ENCODE results near the gene C1orf105. TPM values are rescaled to one million over a fixed set of nuclear protein-coding genes. Genes with fewer than 3 reads are reported as not detected.

Gene C1orf105
- total RNA-seq, 1 experiment from 2014 or later = not detected

DNA sequence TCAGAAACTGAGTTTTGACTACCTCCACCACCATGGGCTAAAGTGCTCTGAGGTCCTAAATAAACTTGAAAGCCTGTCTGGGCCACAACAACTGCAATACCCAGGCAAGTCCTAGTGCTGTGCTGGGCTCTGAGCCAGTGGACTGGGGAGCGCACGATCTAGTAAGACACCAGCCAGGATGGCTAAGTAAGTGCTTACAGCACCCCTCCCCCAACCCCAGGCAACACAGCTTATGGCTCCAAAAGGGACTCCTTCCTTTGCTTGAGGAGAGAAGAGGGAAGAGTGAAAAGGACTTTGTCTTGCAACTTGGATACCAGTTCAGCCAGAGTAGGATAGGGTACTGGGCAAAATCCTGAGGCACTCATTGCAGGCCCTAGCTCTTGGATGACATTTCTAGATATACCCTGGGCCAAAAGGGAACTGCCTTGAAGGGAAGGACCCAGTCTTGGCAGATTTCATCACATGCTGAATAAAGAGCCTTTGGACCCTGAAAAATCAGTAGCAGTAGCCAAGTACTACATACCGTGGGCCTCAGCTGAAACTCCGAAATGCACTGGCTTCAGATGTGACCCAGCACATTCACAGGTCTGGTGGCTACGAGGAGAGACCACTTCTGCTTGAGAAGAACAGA lies 1.6 kb downstream of the C1orf105 start:
- BruUV-seq (replicated peaks) = no TSS peak
- H3K4me3 ChIP-seq (ENCODE audit: low read depth, low read length, poor library complexity, severe bottlenecking) = no peak overlapping the region
- no peaks in the 10 kb centered on the region for H3K9me3 ChIP-seq (ENCODE audit: low read depth, low read length, poor library complexity, severe bottlenecking)
- no peaks in the 10 kb centered on the region for H3K4me1 ChIP-seq (ENCODE audit: insufficient read depth, low read length, poor library complexity, severe bottlenecking)
- no peak overlapping the region for H3K27ac ChIP-seq (ENCODE audit: low read depth, low read length, poor library complexity, severe bottlenecking)
- no peaks in the 10 kb centered on the region for H3K27me3 ChIP-seq (replicated peaks; ENCODE audit: insufficient read depth, low read depth, low read length, poor library complexity)
- ChIA-PET POLR2A (ENCODE audit: low non-redundant PET) (no interaction called here), CTCF (no interaction called here)
- DNase-seq (ENCODE audit: low spot score) = no peak
- intact Hi-C loops (cut with micrococcal nuclease; ENCODE audit: unreplicated experiment) = no loop called here
- H3K36me3 ChIP-seq (ENCODE audit: insufficient read depth, low read length, poor library complexity, severe bottlenecking) = no peaks in the 10 kb centered on the region
- TF ChIP-seq CTCF (conservative IDR thresholded peaks at IDR 0.05; ENCODE audit: low read depth, low read length) (no peak), EZH2 (IDR thresholded peaks at IDR 0.05; ENCODE audit: borderline replicate concordance, low read depth, low read length, poor library complexity, severe bottlenecking) (no peak)

DNA sequence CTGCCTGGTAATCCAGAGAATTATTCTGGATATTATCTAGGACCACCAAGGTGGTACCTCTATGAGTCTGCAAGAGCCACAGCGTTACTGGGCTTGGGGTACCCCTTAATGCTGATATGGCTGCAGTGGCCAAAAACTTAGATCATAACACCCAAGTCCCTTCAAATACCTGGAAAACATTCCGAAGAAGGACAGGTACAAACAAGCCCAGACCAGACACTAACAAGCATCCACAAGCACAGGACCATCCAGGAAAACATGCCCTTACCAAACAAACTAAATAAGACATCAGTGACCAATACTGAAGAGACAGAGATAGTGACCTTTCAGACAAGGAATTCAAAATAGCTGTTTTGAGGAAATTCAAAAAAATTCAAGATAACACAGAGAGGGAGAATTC lies 2.9 kb downstream of the C1orf105 start:
- Histone ChIP-seq H3K27ac (ENCODE audit: low read depth, low read length, poor library complexity, severe bottlenecking) (no peak overlapping the region), H3K36me3 (ENCODE audit: insufficient read depth, low read length, poor library complexity, severe bottlenecking) (no peaks in the 10 kb centered on the region), H3K4me1 (ENCODE audit: insufficient read depth, low read length, poor library complexity, severe bottlenecking) (no peaks in the 10 kb centered on the region), H3K4me3 (ENCODE audit: low read depth, low read length, poor library complexity, severe bottlenecking) (no peak overlapping the region), H3K27me3 (replicated peaks; ENCODE audit: insufficient read depth, low read depth, low read length, poor library complexity) (no peaks in the 10 kb centered on the region), H3K9me3 (ENCODE audit: low read depth, low read length, poor library complexity, severe bottlenecking) (no peaks in the 10 kb centered on the region)
- ChIA-PET CTCF (no interaction called here), POLR2A (ENCODE audit: low non-redundant PET) (no interaction called here)
- intact Hi-C loops (cut with micrococcal nuclease; ENCODE audit: unreplicated experiment) = no loop called here
- DNase-seq (ENCODE audit: low spot score) = no peak
- TF ChIP-seq EZH2 (IDR thresholded peaks at IDR 0.05; ENCODE audit: borderline replicate concordance, low read depth, low read length, poor library complexity, severe bottlenecking) (no peak), CTCF (conservative IDR thresholded peaks at IDR 0.05; ENCODE audit: low read depth, low read length) (no peak)
- no TSS peak for BruUV-seq (replicated peaks)

- intact Hi-C loops (cut with micrococcal nuclease; ENCODE audit: unreplicated experiment) = no loop called here
- DNase-seq (ENCODE audit: low spot score) = no peak
- POLR2A ChIA-PET (ENCODE audit: low non-redundant PET) = no interaction called here
- H3K27ac ChIP-seq (ENCODE audit: low read depth, low read length, poor library complexity, severe bottlenecking) = no peak overlapping the region
- TF ChIP-seq EZH2 (IDR thresholded peaks at IDR 0.05; ENCODE audit: borderline replicate concordance, low read depth, low read length, poor library complexity, severe bottlenecking) (no peak), CTCF (conservative IDR thresholded peaks at IDR 0.05; ENCODE audit: low read depth, low read length) (no peak)
- CTCF ChIA-PET = interaction anchor here (0.5 to 1.1 kb wide), 2 partner anchors 423 to 1061 kb away, joined by 4 to 8 read pairs; no protein-coding TSS in a partner anchor
- H3K27me3 ChIP-seq (replicated peaks; ENCODE audit: insufficient read depth, low read depth, low read length, poor library complexity) = no peaks in the 10 kb centered on the region
- H3K4me1 ChIP-seq (ENCODE audit: insufficient read depth, low read length, poor library complexity, severe bottlenecking) = no peaks in the 10 kb centered on the region
- no peaks in the 10 kb centered on the region for H3K9me3 ChIP-seq (ENCODE audit: low read depth, low read length, poor library complexity, severe bottlenecking)
- no peak overlapping the region for H3K4me3 ChIP-seq (ENCODE audit: low read depth, low read length, poor library complexity, severe bottlenecking)
- no peaks in the 10 kb centered on the region for H3K36me3 ChIP-seq (ENCODE audit: insufficient read depth, low read length, poor library complexity, severe bottlenecking)
- no TSS peak for BruUV-seq (replicated peaks)
Measured at GRCh38 chr1:172425339-172425738, 4.9 kb downstream of the C1orf105 start.

Data from A673 (cell line).